OCI-LY7 (cell line): Measurements from ENCODE around the gene WNT7A. TPM values are rescaled to one million over a fixed set of nuclear protein-coding genes. Genes with fewer than 3 reads are reported as not detected.
A peak's percentile ranks its signal among the peaks of the same experiment; 100 is the strongest.

Source experiments
- BruUV-seq: library from RNA; stranded (reverse); fragments of 400-500 nt; replicated peaks from 2 replicates; lab custom pipeline; 2021; lab: Mats Ljungman, UMichigan
- CTCF ChIA-PET: fragments of 300-600 bp; sonication (Branson Sonifier 250); formaldehyde crosslinking; loops from one replicate; lab custom pipeline; 2022; ENCODE audit warnings: antibody characterized with exemption; ENCODE audit not compliant: unreplicated experiment; lab: Charles Lee
- POLR2A ChIA-PET: fragments of 300-600 bp; sonication (Branson Sonifier 250); formaldehyde crosslinking; loops from one replicate; lab custom pipeline; 2022; ENCODE audit warnings: antibody characterized with exemption; lab: Charles Lee
- DNase-seq: peaks from one replicate; pipeline ENCODE4 v3.0.0-alpha.2; 2015; ENCODE audit warnings: low spot score
- H2AFZ ChIP-seq: fragments of 200-600 bp; sonication (generic), shearing (Covaris generic); 2 replicates; pipeline ENCODE4 v1.6.1; 2014; ENCODE audit warnings: mild to moderate bottlenecking, antibody characterized with exemption, low read length, moderate library complexity
- H3K27ac ChIP-seq: fragments of 200-600 bp; sonication (generic); 2 replicates; pipeline ENCODE4 v1.5.1; 2014; ENCODE audit warnings: mixed run types, low read depth, mild to moderate bottlenecking, moderate library complexity, low read length, inconsistent platforms; ENCODE audit not compliant: poor library complexity, severe bottlenecking
- H3K36me3 ChIP-seq: fragments of 200-600 bp; sonication (generic); 2 replicates; pipeline ENCODE4 v1.6.1; 2014; ENCODE audit warnings: mild to moderate bottlenecking, antibody characterized with exemption, low read length, moderate library complexity, mixed read lengths; ENCODE audit not compliant: insufficient read depth
- H3K4me1 ChIP-seq: fragments of 200-600 bp; sonication (generic); 2 replicates; pipeline ENCODE4 v1.5.1; 2014; ENCODE audit warnings: mild to moderate bottlenecking, low read length; ENCODE audit not compliant: insufficient read depth, poor library complexity, severe bottlenecking
- H3K4me2 ChIP-seq: fragments of 200-600 bp; sonication (generic); 2 replicates; pipeline ENCODE4 v1.6.1; 2014; ENCODE audit warnings: mild to moderate bottlenecking, low read length
- H3K4me3 ChIP-seq: fragments of 200-600 bp; sonication (generic); 2 replicates; pipeline ENCODE4 v1.5.1; 2014; ENCODE audit warnings: mild to moderate bottlenecking, low read depth, low read length; ENCODE audit not compliant: poor library complexity, severe bottlenecking
- H3K79me2 ChIP-seq: fragments of 200-600 bp; sonication (generic); 2 replicates; pipeline ENCODE4 v1.6.1; 2016; ENCODE audit warnings: low read depth, mild to moderate bottlenecking, low read length, moderate library complexity, mixed read lengths; ENCODE audit not compliant: insufficient read depth
- H3K9me2 ChIP-seq: fragments of 200-600 bp; sonication (generic); 2 replicates; pipeline ENCODE4 v1.6.1; 2016; ENCODE audit warnings: mild to moderate bottlenecking, low read length, mixed read lengths; ENCODE audit not compliant: insufficient read depth
- H3K9me3 ChIP-seq: fragments of 200-600 bp; sonication (generic); 2 replicates; pipeline ENCODE4 v1.6.1; 2014; ENCODE audit warnings: mild to moderate bottlenecking, mixed run types, low read length, mixed read lengths
- H4K20me1 ChIP-seq: fragments of 200-600 bp; sonication (generic); 2 replicates; pipeline ENCODE4 v1.6.1; 2014; ENCODE audit warnings: mild to moderate bottlenecking, antibody characterized with exemption, low read length, moderate library complexity, mixed read lengths; ENCODE audit not compliant: insufficient read depth
- EZH2phosphoT487 ChIP-seq: fragments of 200-600 bp; sonication (generic); IDR thresholded peaks from 2 replicates; pipeline ENCODE4 v1.6.1; 2018; ENCODE audit warnings: low read depth, borderline replicate concordance, mild to moderate bottlenecking, mixed run types, antibody characterized with exemption, low read length, moderate library complexity, mixed read lengths
- intact Hi-C: fragments of 100-400 bp; cut with micrococcal nuclease; formaldehyde crosslinking; loops from one replicate; pipeline ENCODE4 v1.10.0; 2022; ENCODE audit not compliant: unreplicated experiment
- total RNA-seq, 2 experiments: library from RNA; depleted of rRNA in 1 of 2; stranded (reverse); fragments of >200 nt in 1 of 2; shearing (Covaris generic) in 1 of 2; gene quantifications; 2 replicates each; pipeline ENCODE4 v1.2.3, GENCODE V29; 2014 to 2022
- TF ChIP-seq, protein P1 (sequence below): fragments of 200-600 bp; sonication (generic); conservative IDR thresholded peaks from 2 replicates; pipeline ENCODE4 v1.5.1; 2014; ENCODE audit warnings: mild to moderate bottlenecking, antibody characterized with exemption, low read length, moderate library complexity, mixed read lengths

The WNT7A gene
- total RNA-seq, 2 experiments from 2014 or later: not detected

DNA sequence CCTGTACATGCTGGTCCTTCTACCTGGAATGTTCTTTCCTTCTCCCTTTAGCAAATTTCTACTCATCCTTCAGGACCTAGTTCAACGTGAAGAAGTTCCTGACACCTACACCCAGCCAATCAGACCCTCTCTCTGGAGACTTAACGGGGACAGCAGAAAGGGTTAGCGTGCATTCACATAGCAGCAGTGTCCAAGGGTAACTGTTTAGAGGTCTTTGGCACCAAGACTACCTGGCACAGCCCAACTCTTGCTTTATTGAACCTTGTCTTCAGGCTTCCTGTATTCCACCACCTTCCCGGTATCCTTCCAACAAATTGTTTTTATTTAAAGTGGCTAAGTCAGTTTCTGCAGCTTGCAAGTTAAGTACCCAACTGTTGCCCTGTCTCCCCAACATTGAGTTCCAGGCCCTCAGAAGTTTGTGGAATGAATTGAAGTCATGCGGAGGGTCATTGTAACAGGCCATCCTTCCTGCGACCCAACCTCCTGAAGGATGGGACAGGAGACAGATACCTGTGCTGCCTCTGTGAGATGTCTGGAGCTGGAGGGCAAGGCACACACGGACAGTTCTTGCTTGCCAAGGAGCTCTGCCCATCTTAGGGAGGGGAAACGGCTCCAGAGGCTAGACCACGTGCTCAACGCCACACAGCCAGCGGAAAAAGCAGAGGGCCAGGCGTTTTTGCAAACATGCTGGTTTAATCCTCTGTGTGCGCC lies 14.4 kb upstream of the WNT7A start:
- POLR2A ChIA-PET: no interaction called here

DNA sequence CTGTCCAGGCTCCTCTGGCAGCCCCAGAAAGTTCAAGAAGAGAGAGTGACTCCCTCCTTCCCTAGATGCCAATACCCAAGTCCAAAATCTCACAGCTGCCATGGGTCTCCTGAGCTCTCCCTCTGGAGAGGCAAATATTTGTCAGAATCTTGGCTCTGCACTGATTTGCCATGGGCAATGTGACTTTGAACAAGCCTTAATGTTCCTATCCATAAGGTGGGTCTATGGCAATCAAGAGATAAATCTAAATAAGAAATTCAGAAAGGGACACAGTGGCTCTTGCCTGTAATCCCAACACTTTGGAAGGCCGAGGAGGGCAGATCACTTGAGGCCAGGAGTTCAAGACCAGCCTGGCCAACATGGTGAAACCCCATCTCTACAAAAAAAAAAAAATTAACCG lies 12.4 kb upstream of the WNT7A start:
- no peak for DNase-seq
- H3K4me3 ChIP-seq: no peak overlapping the region
- no peak overlapping the region for H3K4me2 ChIP-seq
- H3K9me3 ChIP-seq: no peaks in the 10 kb centered on the region
- peak overlapping the region; percentile 61 for H2AFZ ChIP-seq
- no peaks in the 10 kb centered on the region for H3K9me2 ChIP-seq
- no peaks in the 10 kb centered on the region for H3K79me2 ChIP-seq
- intact Hi-C loops: loop anchor here (10.0 kb wide), 1 partner anchor 312 kb away; no protein-coding TSS in a partner anchor
- peaks cover 19% of the 10 kb centered on the region for H3K4me1 ChIP-seq
- H3K27ac ChIP-seq: no peak overlapping the region
- ChIA-PET CTCF (no interaction called here), POLR2A (interaction anchor here (0.6 kb wide), 1 partner anchor 96 kb away, joined by 5 read pairs; no protein-coding TSS in a partner anchor)
- no peaks in the 10 kb centered on the region for H3K36me3 ChIP-seq
- BruUV-seq: no TSS peak
- no peaks in the 10 kb centered on the region for H4K20me1 ChIP-seq
- TF ChIP-seq, protein P1, sequence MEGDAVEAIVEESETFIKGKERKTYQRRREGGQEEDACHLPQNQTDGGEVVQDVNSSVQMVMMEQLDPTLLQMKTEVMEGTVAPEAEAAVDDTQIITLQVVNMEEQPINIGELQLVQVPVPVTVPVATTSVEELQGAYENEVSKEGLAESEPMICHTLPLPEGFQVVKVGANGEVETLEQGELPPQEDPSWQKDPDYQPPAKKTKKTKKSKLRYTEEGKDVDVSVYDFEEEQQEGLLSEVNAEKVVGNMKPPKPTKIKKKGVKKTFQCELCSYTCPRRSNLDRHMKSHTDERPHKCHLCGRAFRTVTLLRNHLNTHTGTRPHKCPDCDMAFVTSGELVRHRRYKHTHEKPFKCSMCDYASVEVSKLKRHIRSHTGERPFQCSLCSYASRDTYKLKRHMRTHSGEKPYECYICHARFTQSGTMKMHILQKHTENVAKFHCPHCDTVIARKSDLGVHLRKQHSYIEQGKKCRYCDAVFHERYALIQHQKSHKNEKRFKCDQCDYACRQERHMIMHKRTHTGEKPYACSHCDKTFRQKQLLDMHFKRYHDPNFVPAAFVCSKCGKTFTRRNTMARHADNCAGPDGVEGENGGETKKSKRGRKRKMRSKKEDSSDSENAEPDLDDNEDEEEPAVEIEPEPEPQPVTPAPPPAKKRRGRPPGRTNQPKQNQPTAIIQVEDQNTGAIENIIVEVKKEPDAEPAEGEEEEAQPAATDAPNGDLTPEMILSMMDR: no peak
- no peak for TF ChIP-seq EZH2phosphoT487

More for the DNA sequence above, 14.4 kb upstream of the WNT7A start:
- Histone ChIP-seq H3K9me2 (no peaks in the 10 kb centered on the region), H3K4me1 (peaks cover 19% of the 10 kb centered on the region), H4K20me1 (no peaks in the 10 kb centered on the region), H3K79me2 (no peaks in the 10 kb centered on the region), H3K36me3 (no peaks in the 10 kb centered on the region), H3K9me3 (no peaks in the 10 kb centered on the region), H3K4me3 (no peak overlapping the region), H2AFZ (no peak overlapping the region), H3K27ac (no peak overlapping the region), H3K4me2 (no peak overlapping the region)
- TF ChIP-seq, protein P1: no peak
- no peak for TF ChIP-seq EZH2phosphoT487
- intact Hi-C loops: loop anchor here (10.0 kb wide), 1 partner anchor 311 kb away; no protein-coding TSS in a partner anchor
- no TSS peak for BruUV-seq
- CTCF ChIA-PET: no interaction called here
- DNase-seq: no peak
